Left lung (tissue), 10 donors: ENCODE results near the gene SORCS1. TPM values are rescaled to one million over a fixed set of nuclear protein-coding genes. Genes with fewer than 3 reads are reported as not detected.

ENCODE experiments used
- ATAC-seq: fragments of 200-7000 bp; cut with Tn5 transposase; one replicate; pipeline ENCODE4 v1.9.1; 2020; ENCODE audit warnings: moderate library complexity
- DNase-seq, 4 donors: peaks; one replicate each; pipeline ENCODE4 v3.0.0-alpha.2; 2013 to 2020
- H3K27ac ChIP-seq, 2 donors: fragments of 200-600 bp; sonication (generic) in 1 of 2; one replicate each; pipeline versions ENCODE4 v1.5.0 to v1.8.0; 2020 to 2021
- H3K27me3 ChIP-seq, 2 donors: fragments of 200-600 bp; sonication (generic) in 1 of 2; one replicate each; pipeline versions ENCODE4 v1.5.0 to v1.8.0; 2020 to 2021
- H3K36me3 ChIP-seq, 2 donors: fragments of 200-600 bp; sonication (generic) in 1 of 2; one replicate each; pipeline versions ENCODE4 v1.5.0 to v1.8.0; 2020 to 2021
- H3K4me1 ChIP-seq, 2 donors: fragments of 200-600 bp; one replicate each; pipeline ENCODE4 v1.8.0; 2021
- H3K4me3 ChIP-seq, 2 donors: fragments of 200-600 bp; sonication (generic) in 1 of 2; one replicate each; pipeline versions ENCODE4 v1.5.0 to v1.8.0; 2020 to 2021; ENCODE audit warnings: mild to moderate bottlenecking in 1 of 2
- H3K9me3 ChIP-seq, 2 donors: fragments of 200-600 bp; sonication (generic) in 1 of 2; one replicate each; pipeline versions ENCODE4 v1.5.0 to v1.8.0; 2020 to 2021
- CTCF ChIP-seq, 2 donors: fragments of 200-600 bp; sonication (generic) in 1 of 2; IDR thresholded peaks; one replicate each; pipeline versions ENCODE4 v1.5.0 to v1.8.0; 2021; ENCODE audit warnings: antibody characterized with exemption in 2 of 2
- intact Hi-C, 2 donors: fragments of 100-400 bp; cut with DNase I; formaldehyde crosslinking; loops; one replicate each; pipeline versions ENCODE4 v1.11.2 to v1.14.2; 2022
- polyA plus RNA-seq, 6 donors: library from polyadenylated mRNA; unstranded; fragments of 120-200 nt; gene quantifications; one replicate each; pipeline ENCODE4 v1.2.1, GENCODE V29; 2013; ENCODE audit not compliant: insufficient read length in 6 of 6
- total RNA-seq, 2 donors: library from RNA; stranded (reverse); fragmentation: NEBNext Ultra II Directional; extraction: Animal tissue kit (Norgen Biotek cat#: 25700); gene quantifications; one replicate each; pipeline ENCODE4 v1.2.1, GENCODE V29; 2021
- donor health status: DM: no; HTN: yes; CAD: no.
- donor health status: DM: no; HTN: no; CAD: no.

Gene SORCS1
- total and polyA plus RNA-seq, 8 donors = 0.03 to 0.72 (median 0.21) TPM

- Histone ChIP-seq H3K27me3 (no peaks in the 10 kb centered on the region), H3K4me1 (no peaks in the 10 kb centered on the region), H3K36me3 (no peaks in the 10 kb centered on the region), H3K27ac (no peak overlapping the region), H3K9me3 (no peaks in the 10 kb centered on the region), H3K4me3 (no peak overlapping the region)
- ATAC-seq (no peak), DNase-seq (no peak)
- no peak for TF ChIP-seq CTCF (IDR thresholded peaks at IDR 0.05)
- intact Hi-C loops = no loop called here
Measured at GRCh38 chr10:106534441-106534840, 630.1 kb downstream of the SORCS1 start.

DNA sequence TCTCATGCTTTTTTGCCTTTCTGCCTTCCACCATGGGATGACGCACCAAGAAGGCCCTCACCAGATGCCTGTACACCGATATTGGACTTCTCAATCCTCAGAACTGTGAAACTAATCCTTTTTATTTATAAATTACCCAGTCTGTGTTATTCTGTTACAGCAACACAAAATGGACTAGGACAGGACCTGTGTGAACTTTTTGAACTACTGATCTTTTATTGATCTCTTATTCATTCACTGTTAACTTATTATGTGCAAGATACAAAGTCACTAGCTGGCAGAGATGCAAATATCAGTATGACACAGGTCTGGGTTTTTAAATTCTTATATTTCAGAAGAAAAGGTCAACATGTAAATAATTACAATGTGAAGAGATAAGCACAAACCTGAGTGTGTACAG lies 635.8 kb downstream of the SORCS1 start:
- DNase-seq (no peak), ATAC-seq (no peak)
- intact Hi-C loops = no loop called here

GRCh38 chr10:106525835-106526234 lies 638.7 kb downstream of the SORCS1 start:
- TF ChIP-seq CTCF (IDR thresholded peaks at IDR 0.05) = no peak
- Histone ChIP-seq H3K9me3 (no peaks in the 10 kb centered on the region), H3K27me3 (no peaks in the 10 kb centered on the region), H3K4me1 (no peaks in the 10 kb centered on the region), H3K36me3 (no peaks in the 10 kb centered on the region), H3K4me3 (no peak overlapping the region), H3K27ac (no peak overlapping the region)
- intact Hi-C loops = no loop called here
- ATAC-seq = no peak
- no peak for DNase-seq

More for the DNA sequence above, 635.8 kb downstream of the SORCS1 start:
- Histone ChIP-seq H3K9me3 (no peaks in the 10 kb centered on the region), H3K4me1 (no peaks in the 10 kb centered on the region), H3K36me3 (no peaks in the 10 kb centered on the region), H3K4me3 (no peak overlapping the region), H3K27me3 (no peaks in the 10 kb centered on the region), H3K27ac (no peak overlapping the region)
- no peak for TF ChIP-seq CTCF (IDR thresholded peaks at IDR 0.05)
